Jurkat, Clone E6-1 (cell line): ENCODE results near the gene NHSL1.
"Not testable (repeated sequence)": the region's sequence is repeated elsewhere in the genome, so short reads cannot be mapped to it uniquely, and the experiment has no call there.

Experiments
- DNase-seq: peaks from one replicate; pipeline ENCODE4 v3.0.0-alpha.2; 2011; ENCODE audit warnings: low read depth, low spot score
- H3K4me3 ChIP-seq: 2 replicates; pipeline ENCODE4 v1.5.1; 2011; ENCODE audit warnings: mild to moderate bottlenecking, low read length, control low read depth, moderate library complexity

The NHSL1 gene

DNA sequence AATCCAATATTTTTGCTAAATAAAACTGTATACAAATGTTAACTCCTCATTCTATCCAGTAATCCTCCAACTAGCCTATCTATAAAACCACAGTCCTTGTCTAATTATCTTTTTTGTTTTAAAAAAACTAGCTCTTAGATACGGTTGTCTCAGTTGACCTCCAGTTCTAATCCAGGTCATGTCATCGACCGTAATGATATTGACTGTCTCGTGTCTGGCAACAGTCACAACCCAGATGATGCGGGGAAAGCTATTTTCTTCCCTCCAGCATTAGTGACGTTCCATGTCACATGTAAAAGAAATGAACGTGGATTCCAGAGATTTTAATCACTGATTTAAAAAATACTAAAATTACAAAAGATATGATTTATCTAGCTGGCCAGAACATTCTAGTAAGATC lies 59.7 kb downstream of the NHSL1 start:
- no peak for DNase-seq
- no peak overlapping the region for H3K4me3 ChIP-seq

- H3K4me3 ChIP-seq = no peak overlapping the region
- no peak for DNase-seq
These were observed 64.4 kb downstream of the NHSL1 start for GRCh38 chr6:138434925-138435324.

GRCh38 chr6:138434096-138434495 lies 65.2 kb downstream of the NHSL1 start:
- DNase-seq = no peak
- no peak overlapping the region for H3K4me3 ChIP-seq

- H3K4me3 ChIP-seq = no peak overlapping the region
- DNase-seq = no peak
These were observed 67.3 kb downstream of the NHSL1 start for GRCh38 chr6:138432063-138432356.

- DNase-seq = no peak
- H3K4me3 ChIP-seq = no peak overlapping the region
These were observed 67.8 kb downstream of the NHSL1 start for GRCh38 chr6:138431256-138432062.

DNA sequence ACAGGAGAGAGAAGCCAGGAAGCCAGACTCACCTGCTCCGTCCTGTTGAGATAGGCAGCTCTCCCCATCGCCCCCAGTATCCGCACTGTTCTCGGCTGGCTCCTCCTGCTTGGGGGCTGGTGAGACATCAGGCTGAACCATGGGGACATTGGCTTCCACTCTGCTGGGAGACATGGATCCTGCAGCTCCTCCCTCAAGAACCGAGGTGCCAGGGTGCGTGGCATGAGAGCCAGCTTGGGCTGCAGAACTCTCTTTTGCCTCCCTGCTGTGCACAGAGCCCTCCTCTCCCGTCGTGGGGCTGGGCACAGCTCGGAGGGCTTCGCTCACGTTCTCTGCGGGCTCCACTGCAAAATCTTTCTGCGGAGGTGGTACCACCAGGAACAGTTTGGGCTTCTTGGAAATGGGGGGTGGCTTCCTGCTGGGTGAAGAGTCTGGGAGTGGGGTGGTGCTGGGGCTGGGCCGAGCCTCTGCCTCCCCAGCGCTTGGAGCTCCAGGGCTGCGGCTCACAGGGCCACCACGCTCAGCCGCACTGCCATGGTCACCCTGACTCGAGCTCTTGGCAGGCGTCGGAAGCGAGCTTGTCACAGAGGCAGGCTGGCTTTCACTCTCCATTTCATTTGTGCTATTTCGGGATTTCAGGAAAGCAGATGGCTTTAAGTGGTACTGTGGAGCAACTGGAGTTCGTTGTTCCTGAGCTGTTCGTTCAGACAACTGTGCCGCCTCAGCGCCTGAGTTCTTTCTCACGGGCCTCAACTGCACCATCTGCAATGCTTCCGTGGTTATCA lies 68.7 kb downstream of the NHSL1 start:
- no peak for DNase-seq
- no peak overlapping the region for H3K4me3 ChIP-seq

- H3K4me3 ChIP-seq = no peak overlapping the region
- no peak for DNase-seq
These were observed 69.5 kb downstream of the NHSL1 start for GRCh38 chr6:138429761-138430160.

- H3K4me3 ChIP-seq = no peak overlapping the region
- DNase-seq = peak; percentile 48
These were observed 70.2 kb downstream of the NHSL1 start for GRCh38 chr6:138428944-138429598.

DNA sequence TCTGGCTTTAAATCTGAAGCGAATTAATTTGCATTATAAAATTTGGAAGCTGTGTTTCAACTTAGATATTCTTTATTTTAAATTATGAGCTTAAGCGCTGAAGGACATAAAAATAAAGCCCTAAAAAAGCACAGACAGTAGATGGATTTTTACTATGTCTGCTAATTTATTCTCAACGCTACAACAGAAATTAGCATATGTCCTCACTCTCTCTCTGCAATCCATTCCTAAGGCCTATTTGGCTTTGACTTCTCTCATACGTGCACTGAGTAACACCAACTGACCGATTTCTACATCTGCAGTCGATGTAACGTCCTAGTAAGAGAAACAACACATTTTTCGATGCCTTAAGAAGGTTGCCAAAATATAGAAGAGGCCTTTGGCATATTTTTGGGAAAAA lies 71.6 kb downstream of the NHSL1 start:
- no peak overlapping the region for H3K4me3 ChIP-seq
- DNase-seq = no peak

- no peak overlapping the region for H3K4me3 ChIP-seq
- DNase-seq = no peak
These were observed 72.7 kb downstream of the NHSL1 start for GRCh38 chr6:138426500-138427123.

DNA sequence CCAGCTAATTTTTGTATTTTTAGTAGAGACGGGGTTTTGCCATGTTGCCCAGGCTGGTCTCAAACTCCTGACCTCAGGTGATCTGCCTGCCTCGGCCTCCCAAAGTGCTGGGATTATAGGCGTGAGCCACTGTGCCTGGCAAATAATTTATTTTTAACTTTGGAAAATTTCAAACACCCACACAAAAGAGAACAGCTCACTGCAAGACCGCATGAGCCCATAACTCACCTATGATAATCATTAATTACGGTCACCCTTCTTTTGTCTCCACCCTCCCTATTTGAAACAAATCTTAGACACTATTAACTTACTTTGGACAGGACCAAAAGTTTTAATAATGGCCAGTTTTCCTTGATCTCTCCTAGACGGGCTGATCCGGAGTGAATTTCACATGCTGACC lies 74.0 kb downstream of the NHSL1 start:
- H3K4me3 ChIP-seq, DNase-seq: not testable (repeated sequence)

DNA sequence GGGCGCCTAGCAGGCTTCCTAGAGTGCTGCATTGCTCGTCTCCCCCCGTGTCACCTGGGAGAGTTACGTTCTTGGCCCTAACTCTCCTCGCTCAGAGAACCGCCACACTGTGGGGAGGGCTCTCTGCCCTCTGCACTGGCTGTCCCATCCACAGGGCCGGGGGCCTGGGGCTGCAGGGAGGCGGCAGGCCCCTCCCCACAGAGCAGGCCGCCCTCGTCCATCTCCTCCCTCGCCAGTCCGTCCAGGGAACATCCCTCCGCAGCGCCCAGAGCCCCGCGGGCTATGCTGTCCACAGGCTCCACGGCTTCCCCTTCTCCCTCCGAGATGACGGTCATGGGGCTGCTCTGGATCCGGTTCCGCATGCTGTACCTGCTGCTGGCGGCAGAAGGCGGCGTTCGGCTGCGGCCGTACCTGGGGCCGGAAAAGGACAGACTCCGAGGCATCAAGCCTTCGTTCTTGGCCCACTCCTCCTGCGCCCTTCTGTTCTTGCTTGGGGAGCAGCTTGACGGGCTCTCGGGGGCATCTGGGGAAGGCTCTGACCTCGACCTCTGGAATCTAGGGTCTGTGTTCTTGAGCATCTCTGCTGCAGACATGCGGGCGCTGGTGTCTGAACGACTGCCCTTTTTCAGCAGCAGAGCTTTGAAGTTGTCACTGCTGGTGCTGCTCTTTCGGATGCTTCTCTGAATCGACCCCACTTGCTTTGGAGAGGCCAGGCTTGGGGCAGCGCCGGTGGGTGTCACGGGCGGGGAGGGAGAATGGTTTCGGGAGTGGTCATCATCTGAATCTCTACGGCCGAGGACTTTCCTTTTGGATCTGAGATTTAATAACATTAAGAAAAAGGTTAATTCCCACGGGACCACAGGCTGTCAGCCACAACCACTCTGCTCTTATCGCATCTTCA lies 75.0 kb downstream of the NHSL1 start:
- DNase-seq = no peak
- no peak overlapping the region for H3K4me3 ChIP-seq

GRCh38 chr6:138422861-138423260 lies 76.4 kb downstream of the NHSL1 start:
- DNase-seq = no peak

GRCh38 chr6:138421608-138422007 lies 77.7 kb downstream of the NHSL1 start:
- H3K4me3 ChIP-seq = no peak overlapping the region
- DNase-seq = no peak

More at GRCh38 chr6:138422861-138423260, 76.4 kb downstream of the NHSL1 start:
- H3K4me3 ChIP-seq = no peak overlapping the region

- no peak for DNase-seq
- H3K4me3 ChIP-seq = no peak overlapping the region
These were observed 78.2 kb downstream of the NHSL1 start for GRCh38 chr6:138421089-138421488.

DNA sequence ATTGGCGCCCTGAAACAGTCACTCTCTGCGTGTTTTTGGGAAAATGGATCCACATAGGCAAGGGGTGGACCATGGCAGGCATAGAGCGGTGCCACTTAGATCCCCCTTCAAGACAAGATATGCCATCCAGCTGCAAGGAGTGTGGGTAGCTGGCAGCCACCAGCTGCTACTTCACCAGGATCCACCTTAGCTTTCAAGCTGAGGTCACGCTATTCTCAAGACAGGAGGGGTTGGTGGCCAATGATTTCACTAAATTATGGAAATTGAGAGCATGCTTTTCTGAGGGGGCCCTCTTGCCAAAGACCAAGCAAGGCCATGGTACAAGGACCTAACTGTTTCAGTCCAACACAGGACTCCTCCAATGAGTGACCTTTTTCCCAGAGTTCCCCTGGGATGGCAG lies 78.9 kb downstream of the NHSL1 start:
- no peak for DNase-seq
- no peak overlapping the region for H3K4me3 ChIP-seq

DNA sequence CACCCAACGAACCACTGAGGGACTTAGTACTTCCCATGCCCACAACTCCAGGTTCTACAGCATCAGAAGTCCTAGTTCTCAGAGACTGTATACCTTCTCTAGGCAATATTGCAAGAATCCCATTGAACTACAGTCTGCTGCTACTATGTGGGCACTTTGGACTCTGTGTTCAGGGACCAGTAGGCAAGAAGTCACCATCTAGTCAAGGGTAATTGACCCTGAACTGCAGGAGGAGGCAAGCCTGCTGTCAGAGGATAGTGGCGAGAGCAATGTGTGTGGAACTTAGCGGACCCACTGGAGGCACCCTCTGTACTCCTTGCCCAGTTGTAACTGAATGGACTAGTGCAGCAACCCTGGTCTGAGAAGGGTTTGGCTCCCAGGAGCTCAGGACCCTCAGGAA lies 79.5 kb downstream of the NHSL1 start:
- H3K4me3 ChIP-seq = no peak overlapping the region
- no peak for DNase-seq

- no peak overlapping the region for H3K4me3 ChIP-seq
- DNase-seq = no peak
These were observed 81.1 kb downstream of the NHSL1 start for GRCh38 chr6:138418118-138418742.
